Fibroblast of skin of right quadriceps (primary cell): Measurements from ENCODE around the gene GLMP.
A peak's percentile ranks its signal among the peaks of the same experiment; 100 is the strongest.

Source experiments
- DNase-seq: peaks from one replicate; pipeline ENCODE4 v3.0.0-alpha.2; 2013

The GLMP gene, protein sequence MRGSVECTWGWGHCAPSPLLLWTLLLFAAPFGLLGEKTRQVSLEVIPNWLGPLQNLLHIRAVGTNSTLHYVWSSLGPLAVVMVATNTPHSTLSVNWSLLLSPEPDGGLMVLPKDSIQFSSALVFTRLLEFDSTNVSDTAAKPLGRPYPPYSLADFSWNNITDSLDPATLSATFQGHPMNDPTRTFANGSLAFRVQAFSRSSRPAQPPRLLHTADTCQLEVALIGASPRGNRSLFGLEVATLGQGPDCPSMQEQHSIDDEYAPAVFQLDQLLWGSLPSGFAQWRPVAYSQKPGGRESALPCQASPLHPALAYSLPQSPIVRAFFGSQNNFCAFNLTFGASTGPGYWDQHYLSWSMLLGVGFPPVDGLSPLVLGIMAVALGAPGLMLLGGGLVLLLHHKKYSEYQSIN

GRCh38 chr1:156295391-156295947, at the start of gene GLMP:
TSS of gene GLMP (minus strand) at chr1:156295679. CDS start at chr1:156295645, 34 bp downstream.
- DNase-seq = peak; percentile 62

DNA sequence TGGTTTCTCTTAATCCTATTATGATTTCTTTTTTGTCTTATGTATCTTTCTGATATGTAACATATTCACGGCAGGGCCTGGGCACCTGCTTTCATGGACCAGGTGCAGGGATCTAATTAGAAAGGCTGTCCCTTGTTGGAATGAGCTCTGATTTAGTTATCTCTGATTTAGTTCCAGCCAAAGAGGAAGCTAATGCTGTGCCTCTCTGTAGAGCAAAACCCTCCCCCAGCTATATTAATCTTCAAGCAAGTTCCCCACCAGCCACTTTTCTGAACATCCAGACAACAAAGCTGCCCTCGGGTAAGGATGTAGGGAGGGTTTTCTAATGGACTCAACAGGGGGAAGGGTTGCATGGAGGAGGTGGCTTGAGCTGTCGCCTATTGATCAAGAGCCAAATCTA, 48.9 kb upstream of the GLMP start:
- no peak for DNase-seq

- DNase-seq = no peak
Observed at GRCh38 chr1:156342166-156342955, 46.9 kb upstream of the GLMP start.

DNA sequence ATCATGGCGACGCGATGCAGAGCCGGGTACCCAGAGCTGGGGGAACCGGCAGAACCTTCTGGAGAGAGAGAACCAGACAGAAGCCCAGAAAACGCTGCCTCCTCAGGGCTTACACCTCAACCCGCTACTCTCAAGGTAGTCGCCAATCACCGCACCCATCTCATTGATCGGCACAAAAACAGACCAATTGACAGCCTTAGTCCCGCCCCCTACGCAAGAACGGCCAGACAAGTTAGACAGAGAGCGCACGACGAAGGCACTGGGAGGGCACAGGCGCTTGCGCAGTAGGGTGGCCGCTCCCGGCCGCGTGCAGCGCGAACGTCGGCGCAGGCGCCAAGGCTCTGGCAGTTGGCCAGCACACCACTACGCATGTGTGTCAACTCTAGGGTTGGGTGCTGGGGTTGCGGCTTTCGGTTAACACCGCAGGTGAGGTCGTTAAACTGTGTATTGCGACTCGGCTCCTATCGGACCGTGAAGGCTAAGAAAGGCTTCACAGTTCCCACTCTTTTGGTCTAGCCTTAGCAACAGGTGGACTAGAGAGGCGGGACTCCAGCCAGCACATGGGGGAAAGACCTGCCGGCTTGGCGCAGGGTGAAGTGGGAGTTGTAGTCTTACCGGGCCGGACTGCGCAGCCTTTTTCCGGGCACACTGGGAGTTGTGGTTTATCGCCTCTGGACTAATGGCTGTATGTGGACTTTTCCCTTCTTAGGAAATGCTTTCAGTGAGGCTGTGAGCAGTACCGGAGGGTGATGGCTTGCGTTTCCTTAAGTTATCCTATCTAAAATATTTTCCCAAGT, 42.9 kb upstream of the GLMP start, which contains the start of the genes CCT3 and TSACC:
TSS of gene CCT3 (minus strand) at position 113 of the 797 bp plus-strand sequence. CDS start at position 5, 108 bp downstream.
TSS of gene TSACC (plus strand) at position 347 of the 797 bp plus-strand sequence. CDS start 1,232 bp downstream, outside the sequence.
- DNase-seq = peak; percentile 100

DNA sequence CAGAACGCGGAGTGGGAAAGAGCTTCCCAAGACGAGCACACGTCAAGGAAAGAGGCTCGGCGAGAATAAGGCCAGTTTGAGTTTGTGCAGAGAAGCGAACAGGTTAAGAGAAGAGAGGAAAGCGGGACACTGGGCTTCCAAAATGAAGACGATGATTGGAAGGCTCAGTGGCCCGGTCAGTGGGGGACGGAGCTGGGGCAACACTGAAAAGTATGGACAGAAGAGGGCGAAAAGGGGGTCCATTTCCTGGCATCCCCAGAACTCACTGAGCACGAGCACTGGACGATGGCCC, 42.4 kb upstream of the GLMP start:
- DNase-seq = no peak

- DNase-seq = no peak
Observed at GRCh38 chr1:156337052-156337887, 41.8 kb upstream of the GLMP start.

- no peak for DNase-seq
Observed at GRCh38 chr1:156336242-156336641, 40.8 kb upstream of the GLMP start.

DNA sequence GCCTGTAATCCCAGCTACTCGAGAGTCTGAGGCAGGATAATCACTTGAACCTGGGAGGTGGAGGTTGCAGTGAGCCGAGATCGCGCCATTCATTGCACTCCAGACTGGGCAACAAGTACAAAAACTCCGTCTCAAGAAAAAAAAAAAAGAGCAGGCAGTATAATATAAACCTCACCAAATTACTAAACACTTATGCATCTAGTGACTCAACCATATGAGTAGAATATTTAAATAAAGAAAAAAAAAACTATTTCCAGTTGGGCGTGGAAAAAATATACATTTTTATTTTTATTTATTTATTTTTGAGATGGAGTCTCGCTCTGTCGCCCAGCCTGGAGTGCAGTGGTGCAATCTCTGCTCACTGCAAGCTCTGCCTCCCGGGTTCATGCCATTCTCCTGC, 27.7 kb upstream of the GLMP start:
- peak; percentile 15 for DNase-seq

DNA sequence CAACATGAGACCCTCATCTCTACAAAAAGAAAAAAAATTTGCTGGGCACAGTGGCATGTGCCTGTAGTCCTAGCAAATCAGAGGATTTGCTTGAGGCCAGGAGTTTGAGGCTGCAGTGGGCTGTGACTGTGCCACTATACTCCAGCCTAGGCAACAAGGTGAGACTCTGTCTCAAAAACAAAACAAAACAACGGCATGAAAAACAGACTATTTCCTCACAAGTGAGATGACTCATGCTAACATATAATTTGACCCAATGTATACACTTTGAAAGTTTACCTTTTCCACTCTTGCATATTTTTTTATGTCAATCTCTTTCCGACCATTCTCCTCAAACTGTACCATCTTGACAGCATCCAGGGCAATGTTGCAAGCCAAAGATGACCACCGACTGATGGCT, 25.1 kb upstream of the GLMP start:
- no peak for DNase-seq

GRCh38 chr1:156319664-156320063, 24.2 kb upstream of the GLMP start:
- DNase-seq = peak; percentile 25

- DNase-seq = no peak
Observed at GRCh38 chr1:156316909-156317308, 21.4 kb upstream of the GLMP start.

GRCh38 chr1:156310962-156311361, 15.5 kb upstream of the GLMP start:
- no peak for DNase-seq

GRCh38 chr1:156308078-156308477, 12.6 kb upstream of the GLMP start:
- DNase-seq = no peak

GRCh38 chr1:156305215-156305614, 9.7 kb upstream of the GLMP start:
- no peak for DNase-seq

GRCh38 chr1:156303241-156303640, 7.8 kb upstream of the GLMP start:
- DNase-seq = no peak

DNA sequence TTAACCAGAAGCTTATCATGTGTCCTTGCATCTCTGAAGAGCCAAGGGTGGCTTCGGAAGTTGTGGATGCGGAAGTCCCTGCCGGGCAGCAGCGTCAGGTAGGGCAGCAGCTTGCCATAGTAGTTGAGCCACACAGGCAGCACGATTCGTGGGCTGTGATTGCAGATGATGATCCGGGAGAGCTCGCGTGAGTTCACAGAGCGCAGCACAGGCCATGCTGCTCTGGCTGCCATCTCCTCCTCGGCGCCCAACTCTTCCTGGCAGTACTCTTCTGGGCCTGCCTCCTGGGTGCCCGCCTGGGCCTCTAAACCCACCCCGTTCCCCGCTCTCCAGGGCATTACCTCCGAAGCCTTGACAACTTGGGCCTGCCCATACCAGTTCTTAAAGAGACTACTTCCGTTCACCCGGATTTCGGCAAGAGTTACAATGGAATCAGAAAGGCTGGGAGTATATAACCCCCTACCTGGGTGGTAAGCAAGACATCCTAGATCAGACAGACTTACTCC, 3.4 kb upstream of the GLMP start, which contains the start of gene VHLL:
TSS of gene VHLL (minus strand) at position 456 of the 506 bp plus-strand sequence. CDS start at position 338, 118 bp downstream.
- DNase-seq = no peak

GRCh38 chr1:156293895-156294294, 1.6 kb downstream of the GLMP start:
- DNase-seq = no peak

- no peak for DNase-seq
Observed at GRCh38 chr1:156293098-156293434, 2.4 kb downstream of the GLMP start.

- DNase-seq = peak; percentile 66
Observed at GRCh38 chr1:156291226-156292061, 4.0 kb downstream of the GLMP start.

DNA sequence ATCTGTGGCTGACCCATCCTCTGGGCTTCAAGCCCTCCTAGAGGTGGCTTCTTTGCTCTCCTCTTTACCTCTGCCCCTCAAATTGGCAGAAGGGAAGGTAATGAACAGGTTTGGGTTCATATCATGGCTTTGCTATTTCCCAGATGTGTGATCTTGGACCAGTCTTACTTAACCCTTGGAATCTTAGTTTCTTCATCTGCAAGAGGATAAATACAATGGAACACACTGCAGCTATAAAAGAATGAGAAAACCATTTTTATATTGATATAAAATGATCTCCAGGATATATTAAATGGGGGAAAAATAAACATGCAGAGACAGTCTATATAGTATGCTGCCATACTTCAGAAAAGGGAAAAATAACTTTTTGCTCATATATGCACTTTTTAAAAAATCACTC, 5.6 kb downstream of the GLMP start:
- no peak for DNase-seq

GRCh38 chr1:156286061-156286460, 9.4 kb downstream of the GLMP start:
- DNase-seq = no peak
